A549 (cell line): Measurements from ENCODE around the gene PARD3B.

Source experiments
- CHD4 ChIP-seq: fragments of 200-600 bp; sonication (generic); IDR thresholded peaks from 2 replicates; pipeline ENCODE4 v1.6.1; 2016; ENCODE audit warnings: antibody characterized with exemption, mild to moderate bottlenecking, borderline replicate concordance
- EHF ChIP-seq: fragments of 250-450 bp; sonication (Bioruptor Pico); IDR thresholded peaks from 2 replicates; pipeline ENCODE4 v1.5.0; 2020; ENCODE audit warnings: mild to moderate bottlenecking
- HOXA7 ChIP-seq: fragments of 250-450 bp; sonication (Bioruptor Pico); IDR thresholded peaks from 2 replicates; pipeline ENCODE4 v1.5.0; 2020; ENCODE audit warnings: mild to moderate bottlenecking, moderate library complexity
- POLR2A ChIP-seq: IDR thresholded peaks from 2 replicates; pipeline ENCODE4 v1.6.1; 2012; ENCODE audit warnings: mild to moderate bottlenecking, low read length
- USF2 ChIP-seq: fragments of 450-650 bp; IDR thresholded peaks from 2 replicates; pipeline ENCODE4 v1.6.1; 2014; ENCODE audit warnings: antibody characterized with exemption
- ZFP36 ChIP-seq: fragments of 450-650 bp; IDR thresholded peaks from 2 replicates; pipeline ENCODE4 v1.6.1; 2014; ENCODE audit warnings: borderline replicate concordance; ENCODE audit not compliant: partially characterized antibody
- TF ChIP-seq, protein P1 (sequence below): fragments of >200 bp; sonication (Bioruptor Twin); formaldehyde crosslinking; IDR thresholded peaks from 3 replicates; pipeline ENCODE4 v1.5.1; 2016

GRCh38 chr2:205637779-205638503 lies 1092.7 kb downstream of the PARD3B start:
- TF ChIP-seq, protein P1, sequence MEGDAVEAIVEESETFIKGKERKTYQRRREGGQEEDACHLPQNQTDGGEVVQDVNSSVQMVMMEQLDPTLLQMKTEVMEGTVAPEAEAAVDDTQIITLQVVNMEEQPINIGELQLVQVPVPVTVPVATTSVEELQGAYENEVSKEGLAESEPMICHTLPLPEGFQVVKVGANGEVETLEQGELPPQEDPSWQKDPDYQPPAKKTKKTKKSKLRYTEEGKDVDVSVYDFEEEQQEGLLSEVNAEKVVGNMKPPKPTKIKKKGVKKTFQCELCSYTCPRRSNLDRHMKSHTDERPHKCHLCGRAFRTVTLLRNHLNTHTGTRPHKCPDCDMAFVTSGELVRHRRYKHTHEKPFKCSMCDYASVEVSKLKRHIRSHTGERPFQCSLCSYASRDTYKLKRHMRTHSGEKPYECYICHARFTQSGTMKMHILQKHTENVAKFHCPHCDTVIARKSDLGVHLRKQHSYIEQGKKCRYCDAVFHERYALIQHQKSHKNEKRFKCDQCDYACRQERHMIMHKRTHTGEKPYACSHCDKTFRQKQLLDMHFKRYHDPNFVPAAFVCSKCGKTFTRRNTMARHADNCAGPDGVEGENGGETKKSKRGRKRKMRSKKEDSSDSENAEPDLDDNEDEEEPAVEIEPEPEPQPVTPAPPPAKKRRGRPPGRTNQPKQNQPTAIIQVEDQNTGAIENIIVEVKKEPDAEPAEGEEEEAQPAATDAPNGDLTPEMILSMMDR, result no peak
- TF ChIP-seq CHD4 (no peak), HOXA7 (no peak), ZFP36 (no peak), EHF (CRISPR knock-in tag) (no peak), POLR2A (no peak), USF2 (no peak)
